Endothelial cell of umbilical vein (primary cell): Measurements from ENCODE around the gene SSC5D. TPM values are rescaled to one million over a fixed set of nuclear protein-coding genes. Genes with fewer than 3 reads are reported as not detected.
"Not testable (repeated sequence)": the region's sequence is repeated elsewhere in the genome, so short reads cannot be mapped to it uniquely, and the experiment has no call there.

Experiments used
- BruUV-seq: library from RNA; stranded (reverse); fragments of 400-500 nt; replicated peaks from 2 replicates; lab custom pipeline; 2021; lab: Mats Ljungman, UMichigan
- CTCF ChIA-PET: fragments of 300-600, 350-600 bp; sonication (Branson Sonifier 250); formaldehyde crosslinking; loops from one replicate; lab custom pipeline; 2021; ENCODE audit warnings: antibody characterized with exemption, inconsistent platforms; lab: Charles Lee
- POLR2A ChIA-PET: fragments of 300-600, 350-600 bp; sonication (Branson Sonifier 250); formaldehyde crosslinking; loops from one replicate; lab custom pipeline; 2021; ENCODE audit warnings: antibody characterized with exemption, inconsistent platforms; lab: Charles Lee
- DNase-seq: peaks from one replicate; pipeline ENCODE4 v3.0.0-alpha.2; 2011; ENCODE audit warnings: low read depth, low spot score
- FAIRE-seq: peaks from 2 replicates; lab custom pipeline; 2011; peaks lifted over from hg19 to GRCh38; lab: Jason Lieb, UNC
- H2AFZ ChIP-seq: 2 replicates; pipeline ENCODE4 v1.6.0; 2012; ENCODE audit warnings: low read depth, low read length, control low read depth, inconsistent platforms
- H3K27ac ChIP-seq: 2 replicates; pipeline ENCODE4 v1.5.1; 2011; ENCODE audit warnings: low read depth, mild to moderate bottlenecking, control low read depth, low read length, moderate library complexity; ENCODE audit not compliant: insufficient read depth
- H3K27me3 ChIP-seq, 2 experiments: 2 replicates each; pipeline versions ENCODE4 v1.6.0 to v1.6.1; 2011; ENCODE audit warnings: low read length in 2 of 2, mixed read lengths in 1 of 2; ENCODE audit not compliant: control insufficient read depth in 2 of 2, insufficient read depth in 2 of 2
- H3K36me3 ChIP-seq, 2 experiments: 2 replicates in 1 of 2; 3 replicates in 1 of 2; pipeline ENCODE4 v1.5.1; 2011; ENCODE audit warnings: low read length in 2 of 2, mild to moderate bottlenecking in 1 of 2, moderate library complexity in 1 of 2; ENCODE audit not compliant: control insufficient read depth in 2 of 2, insufficient read depth in 2 of 2; ENCODE audit errors: extremely low read depth in 1 of 2
- H3K4me1 ChIP-seq: 3 replicates; pipeline ENCODE4 v1.5.1; 2011; ENCODE audit warnings: mild to moderate bottlenecking, low read length; ENCODE audit not compliant: control insufficient read depth, insufficient read depth; ENCODE audit errors: extremely low read depth
- H3K4me2 ChIP-seq: 2 replicates; pipeline ENCODE4 v1.6.1; 2011; ENCODE audit warnings: low read length, control low read depth, mixed read lengths; ENCODE audit not compliant: insufficient read depth
- H3K4me3 ChIP-seq, 3 experiments: fragments of 200-600 bp in 1 of 3; sonication (generic), shearing (Covaris generic) in 1 of 3; replicated peaks in 1 of 3; 2 replicates each; pipeline ENCODE4 v1.5.1; 2011 to 2016; ENCODE audit warnings: control low read depth in 3 of 3, low read length in 3 of 3, mild to moderate bottlenecking in 2 of 3, inconsistent platforms in 1 of 3, low read depth in 1 of 3, moderate library complexity in 1 of 3; ENCODE audit not compliant: insufficient read depth in 1 of 3
- H3K79me2 ChIP-seq: 2 replicates; pipeline ENCODE4 v1.6.0; 2012; ENCODE audit warnings: low read length, inconsistent platforms; ENCODE audit not compliant: control insufficient read depth, insufficient read depth
- H3K9ac ChIP-seq: replicated peaks from 2 replicates; pipeline ENCODE3; 2011; ENCODE audit warnings: low read length, control low read depth; ENCODE audit not compliant: insufficient read depth; ENCODE audit errors: extremely low read depth
- H3K9me1 ChIP-seq: replicated peaks from 3 replicates; pipeline ENCODE4 v1.6.0; 2011; ENCODE audit warnings: mild to moderate bottlenecking, low read length; ENCODE audit not compliant: control insufficient read depth, insufficient read depth; ENCODE audit errors: extremely low read depth
- H3K9me3 ChIP-seq: replicated peaks from 2 replicates; pipeline ENCODE4 v1.5.1; 2012; ENCODE audit warnings: low read length, inconsistent platforms; ENCODE audit not compliant: control insufficient read depth, insufficient read depth
- H4K20me1 ChIP-seq: replicated peaks from 2 replicates; pipeline ENCODE3; 2011; ENCODE audit warnings: mild to moderate bottlenecking, low read length; ENCODE audit not compliant: control insufficient read depth, insufficient read depth; ENCODE audit errors: extremely low read depth
- CTCF ChIP-seq, 2 donors: IDR thresholded peaks; 1 replicate in 1 of 2; 2 replicates in 1 of 2; pipeline ENCODE4 v1.5.1; 2011; ENCODE audit warnings: low read length in 2 of 2, mild to moderate bottlenecking in 2 of 2, moderate library complexity in 2 of 2, control low read depth in 1 of 2, inconsistent platforms in 1 of 2, low read depth in 1 of 2; ENCODE audit not compliant: insufficient read depth in 1 of 2; ENCODE audit errors: extremely low read depth in 1 of 2
- EZH2 ChIP-seq: IDR thresholded peaks from 2 replicates; pipeline ENCODE4 v1.6.1; 2012; ENCODE audit warnings: borderline replicate concordance, low read depth, mild to moderate bottlenecking, moderate library complexity, low read length, inconsistent platforms; ENCODE audit not compliant: severe bottlenecking
- FOS ChIP-seq: IDR thresholded peaks from 2 replicates; pipeline ENCODE4 v1.6.1; 2011; ENCODE audit warnings: mild to moderate bottlenecking, low read length, moderate library complexity, borderline replicate concordance; ENCODE audit not compliant: insufficient read depth
- GATA2 ChIP-seq: IDR thresholded peaks from 2 replicates; pipeline ENCODE4 v1.7.0; 2011; ENCODE audit warnings: low read depth, mild to moderate bottlenecking, moderate library complexity, mixed read lengths, low read length; ENCODE audit not compliant: insufficient read length, insufficient read depth
- JUN ChIP-seq: IDR thresholded peaks from 2 replicates; pipeline ENCODE4 v1.6.1; 2011; ENCODE audit warnings: borderline replicate concordance, low read depth; ENCODE audit not compliant: insufficient read length, insufficient read depth
- MYC ChIP-seq: IDR thresholded peaks from one replicate; pipeline ENCODE4 v1.6.1; 2011; ENCODE audit warnings: mild to moderate bottlenecking, low read depth, low read length
- POLR2A ChIP-seq: IDR thresholded peaks from 2 replicates; pipeline ENCODE4 v1.6.1; 2012; ENCODE audit warnings: low read depth, mild to moderate bottlenecking, control low read depth, low read length
- POLR2AphosphoS5 ChIP-seq: IDR thresholded peaks from 2 replicates; pipeline ENCODE4 v1.6.1; 2012; ENCODE audit warnings: low read depth, mild to moderate bottlenecking, control low read depth, low read length, moderate library complexity; ENCODE audit not compliant: insufficient read depth
- dilution Hi-C: fragments of 300-500 bp; cut with MboI; formaldehyde crosslinking; loops from one replicate; pipeline ENCODE4 v1.15.0; 2019; ENCODE audit warnings: low sequenced_read_pairs; ENCODE audit not compliant: extremely low pct_ligation_motif_present
- intact Hi-C: fragments of 100-400 bp; cut with micrococcal nuclease; formaldehyde crosslinking; loops from one replicate; pipeline ENCODE4 v1.10.0; 2022
- polyA plus RNA-seq, 4 experiments: library from polyadenylated mRNA; depleted of rRNA in 3 of 4; stranded (reverse) in 3 of 4; unstranded in 1 of 4; fragments of >200 nt; gene quantifications; 2 replicates each; pipeline versions ENCODE4 v1.2.1 to v1.2.3, GENCODE V29; 2011 to 2012; ENCODE audit warnings: missing spikeins in 1 of 4
- total RNA-seq: library from RNA; stranded (reverse); gene quantifications from 2 replicates; pipeline ENCODE4 v1.2.3, GENCODE V29; 2021
- TF ChIP-seq, protein P1 (sequence below): IDR thresholded peaks from 2 replicates; pipeline ENCODE4 v1.6.1; 2011; ENCODE audit not compliant: insufficient read depth, insufficient read length

The SSC5D gene
- total and polyA plus RNA-seq, 2 donors (not counting 3 experiments of a cell fraction or from before 2014, with no cell fraction given): 0.47 to 1.3 TPM

- intact Hi-C loops, FAIRE-seq, H3K4me3 ChIP-seq, H3K27ac ChIP-seq, H3K9ac ChIP-seq, H3K9me3 ChIP-seq, H3K4me2 ChIP-seq, dilution Hi-C loops, H3K27me3 ChIP-seq, H3K79me2 ChIP-seq, H2AFZ ChIP-seq, H3K9me1 ChIP-seq, H3K36me3 ChIP-seq, CTCF ChIA-PET, H4K20me1 ChIP-seq, BruUV-seq, H3K4me1 ChIP-seq, DNase-seq: not testable (repeated sequence)
- POLR2A ChIA-PET: interaction anchor here (0.6 kb wide), 1 partner anchor 14 kb away, joined by 4 read pairs; no protein-coding TSS in a partner anchor
Measured at GRCh38 chr19:55534280-55534679, 46.0 kb downstream of the SSC5D start.

DNA sequence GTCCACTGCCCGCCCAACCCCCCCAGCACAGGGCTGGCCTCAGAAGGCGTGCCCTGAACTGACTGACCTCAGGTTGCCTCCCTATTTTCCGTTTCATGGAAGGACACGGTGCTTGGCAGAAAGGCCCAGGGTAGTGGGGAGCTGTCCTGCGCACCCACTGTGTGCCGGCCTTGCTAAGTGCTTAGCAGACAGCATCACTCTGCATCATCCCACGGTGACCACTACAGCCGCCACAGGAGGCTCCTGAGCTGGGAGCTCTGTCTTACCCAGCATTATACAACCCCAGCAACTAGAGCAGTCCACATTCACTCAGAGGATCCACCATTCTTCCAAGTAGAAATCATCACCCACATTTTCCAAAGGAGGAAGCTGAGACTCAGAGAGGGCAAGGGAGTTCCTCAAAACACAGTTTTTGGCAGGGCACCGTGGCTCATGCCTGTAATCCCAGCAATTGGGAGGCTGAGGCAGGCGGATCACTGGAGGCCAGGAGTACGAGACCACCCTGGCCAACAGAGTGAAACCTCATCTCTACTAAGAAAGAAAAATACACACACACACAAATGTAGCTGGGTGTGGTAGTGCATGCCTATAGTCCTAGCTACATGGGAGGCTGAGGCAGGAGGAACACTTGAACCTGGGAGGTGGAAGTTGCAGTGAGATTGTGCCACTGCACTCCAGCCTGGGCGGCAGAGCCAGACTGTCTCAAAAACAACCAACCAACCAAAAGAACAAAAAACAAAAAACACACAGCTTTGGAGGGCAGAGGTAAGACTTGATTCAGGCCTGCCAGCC, 47.1 kb downstream of the SSC5D start:
- Histone ChIP-seq H3K4me3 (no peak overlapping the region), H2AFZ (no peak overlapping the region), H3K27ac (no peak overlapping the region), H3K27me3 (no peaks in the 10 kb centered on the region), H3K4me2 (no peak overlapping the region), H3K9me3 (no peaks in the 10 kb centered on the region), H3K4me1 (no peaks in the 10 kb centered on the region), H3K9ac (no peak overlapping the region), H4K20me1 (no peaks in the 10 kb centered on the region), H3K36me3 (no peaks in the 10 kb centered on the region), H3K79me2 (no peaks in the 10 kb centered on the region), H3K9me1 (no peaks in the 10 kb centered on the region)
- no TSS peak for BruUV-seq
- intact Hi-C loops (no loop called here), dilution Hi-C loops (no loop called here)
- ChIA-PET CTCF (interaction anchor here (1.4 to 1.6 kb wide), 2 partner anchors 68 to 71 kb away, joined by 3 to 7 read pairs; partner anchors contain the start of gene ZNF865), POLR2A (interaction anchor here (0.7 kb wide), 1 partner anchor 27 kb away, joined by 3 read pairs; no protein-coding TSS in a partner anchor)
- DNase-seq: no peak
- TF ChIP-seq, protein P1, sequence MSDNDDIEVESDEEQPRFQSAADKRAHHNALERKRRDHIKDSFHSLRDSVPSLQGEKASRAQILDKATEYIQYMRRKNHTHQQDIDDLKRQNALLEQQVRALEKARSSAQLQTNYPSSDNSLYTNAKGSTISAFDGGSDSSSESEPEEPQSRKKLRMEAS: no peak
- no peak for TF ChIP-seq MYC
- no peak for TF ChIP-seq POLR2AphosphoS5
- TF ChIP-seq GATA2: no peak
- no peak for TF ChIP-seq CTCF (IDR thresholded peaks at IDR 0.05; ENCODE audit: extremely low read depth in 1 of 2, insufficient read depth in 1 of 2, low read depth in 1 of 2, low read length in 2 of 2)
- TF ChIP-seq EZH2: no peak
- TF ChIP-seq FOS: no peak
- no peak for TF ChIP-seq JUN
- no peak for TF ChIP-seq POLR2A
- FAIRE-seq: no peak
